B cell (primary cell): Measurements from ENCODE around the gene CLECL1. TPM values are rescaled to one million over a fixed set of nuclear protein-coding genes. Genes with fewer than 3 reads are reported as not detected.
"Not testable (repeated sequence)": the region's sequence is repeated elsewhere in the genome, so short reads cannot be mapped to it uniquely, and the experiment has no call there.

Source experiments
- ATAC-seq: fragments of 200-7000 bp; cut with Tn5 transposase; one replicate; pipeline ENCODE4 v1.10.0; 2021; ENCODE audit warnings: low read depth, mild to moderate bottlenecking, moderate number of reproducible peaks, moderate library complexity
- CTCF ChIA-PET: fragments of 350-600 bp; sonication (Branson Sonifier 250); formaldehyde crosslinking; loops from one replicate; lab custom pipeline; 2021; ENCODE audit warnings: antibody characterized with exemption, inconsistent platforms; lab: Charles Lee
- POLR2A ChIA-PET: fragments of 350-600 bp; sonication (Branson Sonifier 250); formaldehyde crosslinking; loops from one replicate; lab custom pipeline; 2021; ENCODE audit warnings: antibody characterized with exemption; lab: Charles Lee
- DNase-seq: peaks from one replicate; pipeline ENCODE4 v3.0.0; 2013
- H2AFZ ChIP-seq: 2 replicates; pipeline ENCODE4 v1.6.1; 2012; ENCODE audit warnings: mild to moderate bottlenecking, low read depth, low read length; ENCODE audit not compliant: insufficient read depth, poor library complexity, severe bottlenecking
- H3K27ac ChIP-seq, 2 donors: 1 replicate in 1 of 2; 2 replicates in 1 of 2; pipeline ENCODE4 v1.5.1; 2012 to 2013; ENCODE audit warnings: low read length in 2 of 2, mild to moderate bottlenecking in 2 of 2, moderate library complexity in 1 of 2
- H3K27me3 ChIP-seq, 4 experiments: fragments of 200-600 bp in 1 of 4; sonication (generic) in 1 of 4; replicated peaks in 1 of 4; 1 replicate in 2 of 4; 2 replicates in 2 of 4; pipeline versions ENCODE4 v1.6.1 to v1.7.0; 2013 to 2016; ENCODE audit warnings: low read length in 3 of 4, mild to moderate bottlenecking in 2 of 4, mixed read lengths in 1 of 4, moderate library complexity in 1 of 4; ENCODE audit not compliant: insufficient read depth in 4 of 4, control insufficient read depth in 3 of 4; ENCODE audit errors: control extremely low read depth in 1 of 4
- H3K36me3 ChIP-seq, 2 experiments: replicated peaks in 1 of 2; 1 replicate in 1 of 2; 2 replicates in 1 of 2; pipeline versions ENCODE4 v1.6.1 to v1.7.1; 2013; ENCODE audit warnings: low read length in 1 of 2; ENCODE audit not compliant: insufficient read depth in 2 of 2, control insufficient read depth in 1 of 2; ENCODE audit errors: control extremely low read depth in 1 of 2, extremely low read depth in 1 of 2
- H3K4me1 ChIP-seq, 2 donors: fragments of 200-600 bp in 1 of 2; sonication (generic) in 1 of 2; 1 replicate in 1 of 2; 2 replicates in 1 of 2; pipeline versions ENCODE4 v1.5.1 to v1.6.1; 2013 to 2017; ENCODE audit warnings: low read length in 2 of 2; ENCODE audit not compliant: control insufficient read depth in 2 of 2, insufficient read depth in 2 of 2
- H3K4me2 ChIP-seq: replicated peaks from 2 replicates; pipeline ENCODE3; 2012; ENCODE audit warnings: mild to moderate bottlenecking, low read depth, low read length; ENCODE audit not compliant: poor library complexity, severe bottlenecking
- H3K4me3 ChIP-seq, 5 experiments: fragments of 200-600 bp in 1 of 5; sonication (generic) in 1 of 5; 1 replicate in 3 of 5; 2 replicates in 2 of 5; pipeline versions ENCODE4 v1.5.1 to v1.7.0; 2011 to 2016; ENCODE audit warnings: low read length in 4 of 5, mild to moderate bottlenecking in 4 of 5, low read depth in 2 of 5, control low read depth in 1 of 5, moderate library complexity in 1 of 5; ENCODE audit not compliant: insufficient read depth in 1 of 5; ENCODE audit errors: control extremely low read depth in 1 of 5, extremely low read depth in 1 of 5
- H3K79me2 ChIP-seq: fragments of 200-600 bp; sonication (generic); one replicate; pipeline ENCODE4 v1.6.0; 2016; ENCODE audit warnings: low read length; ENCODE audit not compliant: control insufficient read depth, insufficient read depth
- H3K9ac ChIP-seq: fragments of 200-600 bp; sonication (generic); 2 replicates; pipeline ENCODE4 v1.6.1; 2017; ENCODE audit warnings: mild to moderate bottlenecking, low read length, moderate library complexity
- H3K9me3 ChIP-seq, 3 donors: one replicate each; pipeline versions ENCODE4 v1.6.1 to v1.7.1; 2013; ENCODE audit warnings: low read length in 2 of 3; ENCODE audit not compliant: control insufficient read depth in 2 of 3, insufficient read depth in 1 of 3; ENCODE audit errors: control extremely low read depth in 1 of 3
- H4K20me1 ChIP-seq: 2 replicates; pipeline ENCODE4 v1.6.0; 2012; ENCODE audit warnings: mild to moderate bottlenecking, low read length; ENCODE audit not compliant: insufficient read depth, control insufficient read depth, poor library complexity, severe bottlenecking
- H3K27ac Mint-ChIP-seq: one replicate; pipeline ENCODE4 v1.8.0; 2021; ENCODE audit warnings: mixed read lengths
- H3K27me3 Mint-ChIP-seq: one replicate; pipeline ENCODE4 v1.8.0; 2021; ENCODE audit warnings: mixed read lengths
- H3K4me1 Mint-ChIP-seq: one replicate; pipeline ENCODE4 v1.8.0; 2021; ENCODE audit warnings: mixed read lengths
- H3K4me3 Mint-ChIP-seq: one replicate; pipeline ENCODE4 v1.8.0; 2021; ENCODE audit warnings: mixed read lengths
- H3K9me3 Mint-ChIP-seq: one replicate; pipeline ENCODE4 v1.8.0; 2022; ENCODE audit warnings: mixed read lengths; ENCODE audit not compliant: insufficient read depth
- EZH2 ChIP-seq: IDR thresholded peaks from 2 replicates; pipeline ENCODE4 v1.6.1; 2012; ENCODE audit warnings: borderline replicate concordance, low read depth, mild to moderate bottlenecking, moderate library complexity, low read length; ENCODE audit not compliant: insufficient read depth, poor library complexity, severe bottlenecking
- WGBS: methylation state at CpG from one replicate; pipeline ENCODE4 v1.1.5; 2013; ENCODE audit warnings: missing lambda C conversion rate; ENCODE audit not compliant: insufficient coverage; 5-methylcytosine and 5-hydroxymethylcytosine counted together
- intact Hi-C: fragments of 100-400 bp; cut with micrococcal nuclease; formaldehyde crosslinking; loops from one replicate; pipeline ENCODE4 v1.10.0; 2022
- polyA plus RNA-seq: library from polyadenylated mRNA; depleted of rRNA; stranded (reverse); fragments of >200 nt; gene quantifications from 2 replicates; pipeline ENCODE4 v1.2.3, GENCODE V29; 2012
- total RNA-seq, 2 donors: library from RNA; stranded (reverse); fragments of 120-200 nt in 1 of 2; gene quantifications; 1 replicate in 1 of 2; 2 replicates in 1 of 2; pipeline versions ENCODE4 v1.2.3 to v1.2.4, GENCODE V29; 2013 to 2022
- TF ChIP-seq, protein P1 (sequence below): fragments of 200-600 bp; IDR thresholded peaks from one replicate; pipeline ENCODE4 v1.8.0; 2022; ENCODE audit warnings: antibody characterized with exemption, mild to moderate bottlenecking

Gene CLECL1
- total and polyA plus RNA-seq, 2 donors (not counting 1 experiment from before 2014, with no cell fraction given): 30.7 to 51.4 TPM

DNA sequence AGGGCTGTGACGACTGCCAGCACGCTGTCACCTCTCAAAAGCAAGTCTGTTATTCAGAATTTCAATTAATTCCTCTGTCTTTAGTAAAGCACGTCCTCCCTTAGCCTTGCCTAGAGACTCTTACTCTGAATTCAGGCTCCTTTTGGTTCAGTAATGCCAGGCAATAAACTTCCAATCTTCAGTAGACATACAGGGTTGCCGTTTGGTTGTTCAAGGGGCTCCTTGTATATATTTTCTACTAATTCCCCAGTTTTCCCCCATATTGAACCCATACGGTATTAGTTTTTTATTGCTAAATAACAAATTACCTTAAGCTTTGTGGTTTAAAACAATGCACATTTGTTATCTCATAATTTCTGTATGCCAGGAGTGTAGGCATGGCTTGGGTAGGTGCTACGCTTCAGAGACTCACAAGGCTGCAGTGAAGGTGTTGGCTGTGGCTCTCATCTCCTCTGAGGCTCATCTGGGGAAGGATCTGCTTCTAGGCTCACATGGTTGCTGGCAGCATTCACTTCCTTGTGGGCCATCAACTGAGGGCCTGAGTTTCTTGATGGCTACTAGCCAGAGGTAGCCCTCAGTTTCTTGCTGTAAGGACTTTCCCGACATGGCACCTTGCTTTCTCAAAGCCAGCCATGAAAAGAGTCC lies 7.3 kb upstream of the CLECL1 start:
- no peaks in the 10 kb centered on the region for H3K9me3 Mint-ChIP-seq
- ChIA-PET CTCF (interaction anchor here (1.6 to 5.2 kb wide), 5 partner anchors 9 to 57 kb away, joined by 3 to 75 read pairs (median 5); no protein-coding TSS in a partner anchor), POLR2A (interaction anchor here (1.8 kb wide), 1 partner anchor 18 kb away, joined by 9 read pairs; no protein-coding TSS in a partner anchor)
- peak overlapping the region; percentile 73 for H3K4me3 Mint-ChIP-seq
- H3K27ac ChIP-seq: peak overlapping the region; percentile 36 to 66
- peaks cover 23% of the 10 kb centered on the region for H3K79me2 ChIP-seq
- no peak overlapping the region for H2AFZ ChIP-seq
- peak overlapping the region; percentile 87 for H3K27ac Mint-ChIP-seq
- H3K4me1 Mint-ChIP-seq: peaks cover 64% of the 10 kb centered on the region
- H3K27me3 ChIP-seq: no peaks in the 10 kb centered on the region
- 77% methylated on average over 5 of the region's 7 CpGs for whole genome bisulfite sequencing
- ATAC-seq: peak; percentile 73
- peaks cover 66 to 74% of the 10 kb centered on the region in 2 donors for H3K4me1 ChIP-seq
- peak overlapping the region; percentile 62 for H3K4me2 ChIP-seq
- no peaks in the 10 kb centered on the region for H3K27me3 Mint-ChIP-seq
- peaks cover 0 to 9% (median 0%) of the 10 kb centered on the region in 3 donors for H3K9me3 ChIP-seq
- H3K4me3 ChIP-seq: peak overlapping the region in 4 of 5 experiments; percentile 9 to 46 (median 44)
- no peak for TF ChIP-seq EZH2
- TF ChIP-seq, protein P1, sequence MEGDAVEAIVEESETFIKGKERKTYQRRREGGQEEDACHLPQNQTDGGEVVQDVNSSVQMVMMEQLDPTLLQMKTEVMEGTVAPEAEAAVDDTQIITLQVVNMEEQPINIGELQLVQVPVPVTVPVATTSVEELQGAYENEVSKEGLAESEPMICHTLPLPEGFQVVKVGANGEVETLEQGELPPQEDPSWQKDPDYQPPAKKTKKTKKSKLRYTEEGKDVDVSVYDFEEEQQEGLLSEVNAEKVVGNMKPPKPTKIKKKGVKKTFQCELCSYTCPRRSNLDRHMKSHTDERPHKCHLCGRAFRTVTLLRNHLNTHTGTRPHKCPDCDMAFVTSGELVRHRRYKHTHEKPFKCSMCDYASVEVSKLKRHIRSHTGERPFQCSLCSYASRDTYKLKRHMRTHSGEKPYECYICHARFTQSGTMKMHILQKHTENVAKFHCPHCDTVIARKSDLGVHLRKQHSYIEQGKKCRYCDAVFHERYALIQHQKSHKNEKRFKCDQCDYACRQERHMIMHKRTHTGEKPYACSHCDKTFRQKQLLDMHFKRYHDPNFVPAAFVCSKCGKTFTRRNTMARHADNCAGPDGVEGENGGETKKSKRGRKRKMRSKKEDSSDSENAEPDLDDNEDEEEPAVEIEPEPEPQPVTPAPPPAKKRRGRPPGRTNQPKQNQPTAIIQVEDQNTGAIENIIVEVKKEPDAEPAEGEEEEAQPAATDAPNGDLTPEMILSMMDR: no peak
- intact Hi-C loops: loop anchor here (1.0 kb wide), 1 partner anchor 8 kb away; no protein-coding TSS in a partner anchor
- no peaks in the 10 kb centered on the region for H4K20me1 ChIP-seq
- no peaks in the 10 kb centered on the region for H3K36me3 ChIP-seq
- peak; percentile 76 for DNase-seq
- H3K9ac ChIP-seq: peak overlapping the region; percentile 43

DNA sequence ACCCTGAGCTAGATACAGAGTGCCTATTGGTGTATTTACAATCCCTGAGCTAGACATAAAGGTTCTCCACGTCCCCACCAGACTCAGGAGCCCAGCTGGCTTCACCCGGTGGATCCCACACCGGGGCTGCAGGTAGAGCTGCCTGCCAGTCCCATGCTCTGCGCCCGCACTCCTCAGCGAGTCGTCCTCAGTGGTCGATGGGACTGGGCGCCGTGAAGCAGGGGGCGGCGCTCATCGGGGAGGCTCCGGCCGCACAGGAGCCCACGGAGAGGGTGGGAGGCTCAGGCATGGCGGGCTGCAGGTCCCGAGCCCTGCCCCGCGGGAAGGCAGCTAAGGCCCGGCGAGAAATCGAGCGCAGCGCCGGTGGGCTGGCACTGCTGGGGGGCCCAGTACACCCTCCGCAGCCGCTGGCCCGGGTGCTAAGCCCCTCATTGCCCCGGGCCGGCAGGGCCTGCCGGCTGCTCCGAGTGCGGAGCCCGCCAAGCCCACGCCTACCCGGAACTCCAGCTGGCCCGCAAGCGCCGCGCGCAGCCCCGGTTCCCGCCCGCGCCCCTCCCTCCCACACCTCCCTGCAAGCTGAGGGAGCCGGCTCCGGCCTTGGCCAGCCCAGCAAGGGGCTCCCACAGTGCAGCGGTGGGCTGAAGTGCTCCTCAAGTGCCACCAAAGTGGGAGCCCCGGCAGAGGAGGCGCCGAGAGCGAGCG lies 6.7 kb upstream of the CLECL1 start:
- Histone ChIP-seq H3K4me1 (peaks cover 71 to 76% of the 10 kb centered on the region in 2 donors), H3K9ac (peak overlapping the region; percentile 43), H3K27ac (peak overlapping the region; percentile 36 to 80), H3K4me3 (peak overlapping the region in 4 of 5 experiments; percentile 9 to 46 (median 44)), H3K9me3 (peaks cover 0 to 12% (median 0%) of the 10 kb centered on the region in 3 donors), H3K79me2 (peaks cover 20% of the 10 kb centered on the region), H3K4me2 (peak overlapping the region; percentile 62)
- H3K27me3 ChIP-seq, H3K27me3 Mint-ChIP-seq, H4K20me1 ChIP-seq, ATAC-seq, H2AFZ ChIP-seq, H3K36me3 ChIP-seq, H3K9me3 Mint-ChIP-seq, DNase-seq: not testable (repeated sequence)
- ChIA-PET POLR2A (interaction anchor here (1.8 kb wide), 1 partner anchor 18 kb away, joined by 9 read pairs; no protein-coding TSS in a partner anchor), CTCF (interaction anchor here (0.8 to 5.2 kb wide), 9 partner anchors 8 to 58 kb away, joined by 3 to 75 read pairs (median 3); no protein-coding TSS in a partner anchor)
- peak overlapping the region; percentile 87 for H3K27ac Mint-ChIP-seq
- intact Hi-C loops: loop anchor here (1.0 kb wide), 1 partner anchor 7 kb away; no protein-coding TSS in a partner anchor
- peak overlapping the region; percentile 73 for H3K4me3 Mint-ChIP-seq
- H3K4me1 Mint-ChIP-seq: peaks cover 61% of the 10 kb centered on the region
- WGBS: 93% methylated on average over 36 of the region's 54 CpGs

DNA sequence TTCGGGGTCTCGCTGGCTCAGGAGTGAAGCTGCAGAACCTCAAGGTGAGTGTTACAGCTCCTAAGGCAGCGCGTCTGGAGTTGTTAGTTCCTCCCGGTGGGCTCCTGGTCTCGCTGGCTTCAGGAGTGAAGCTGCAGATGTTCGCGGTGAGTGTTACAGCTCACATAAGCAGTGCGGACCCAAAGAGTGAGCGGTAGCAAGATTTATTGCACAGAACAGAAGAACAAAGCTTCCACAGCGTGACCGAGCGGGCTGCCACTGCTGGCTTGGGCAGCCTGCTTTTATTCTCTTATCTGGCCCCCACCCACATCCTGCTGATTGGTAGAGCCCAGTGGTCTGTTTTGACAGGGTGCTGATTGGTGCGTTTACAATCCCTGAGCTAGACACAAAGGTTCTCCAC lies 6.0 kb upstream of the CLECL1 start:
- H3K27ac ChIP-seq: peak overlapping the region in 1 of 2 donors; percentile 80
- H3K36me3 ChIP-seq, H3K9me3 Mint-ChIP-seq, H3K4me2 ChIP-seq, H4K20me1 ChIP-seq, DNase-seq, H3K9ac ChIP-seq, H3K4me3 ChIP-seq, H3K27me3 Mint-ChIP-seq, H3K27me3 ChIP-seq, H2AFZ ChIP-seq, intact Hi-C loops, ATAC-seq: not testable (repeated sequence)
- peaks cover 14% of the 10 kb centered on the region for H3K79me2 ChIP-seq
- WGBS: 83% methylated on average over 11 of the region's 14 CpGs
- ChIA-PET POLR2A (interaction anchor here (1.8 kb wide), 1 partner anchor 17 kb away, joined by 9 read pairs; no protein-coding TSS in a partner anchor), CTCF (interaction anchor here (0.8 to 5.2 kb wide), 6 partner anchors 17 to 59 kb away, joined by 3 to 75 read pairs (median 3); no protein-coding TSS in a partner anchor)
- Mint-ChIP-seq H3K4me3 (peak overlapping the region; percentile 51), H3K27ac (peak overlapping the region; percentile 89), H3K4me1 (peaks cover 65% of the 10 kb centered on the region)
- peaks cover 0 to 12% (median 0%) of the 10 kb centered on the region in 3 donors for H3K9me3 ChIP-seq
- peaks cover 75 to 77% of the 10 kb centered on the region in 2 donors for H3K4me1 ChIP-seq
